ENCODE measurements around the gene ATXN1.

GRCh38 chr6:16510245-16510644 is 251.0 kb downstream of the ATXN1 start:
- TF ChIP-seq CTCF (conservative IDR thresholded peaks at IDR 0.05; ENCODE audit: low read depth, low read length) (no peak), EZH2 (IDR thresholded peaks at IDR 0.05; ENCODE audit: borderline replicate concordance, low read depth, low read length, poor library complexity, severe bottlenecking) (no peak)
